GM12878 (cell line): ENCODE results near the gene PMF1. TPM values are rescaled to one million over a fixed set of nuclear protein-coding genes. Genes with fewer than 3 reads are reported as not detected.

Experiments
- ATAC-seq: fragments of 200-7000 bp; cut with Tn5 transposase; 3 replicates; pipeline ENCODE4 v1.9.1; 2020; ENCODE audit warnings: mild to moderate bottlenecking, moderate library complexity
- Bru-seq: library from RNA; stranded (reverse); fragments of 400-500 nt; gene quantifications from one replicate; lab custom pipeline; 2021; lab: Mats Ljungman, UMichigan
- BruChase-seq, 2 experiments: library from RNA; stranded (reverse); fragments of 400-500 nt; gene quantifications; one replicate each; lab custom pipeline; 2021; lab: Mats Ljungman, UMichigan
- BruUV-seq: library from RNA; stranded (reverse); fragments of 400-500 nt; replicated peaks from 2 replicates; lab custom pipeline; 2021; lab: Mats Ljungman, UMichigan
- CTCF ChIA-PET: fragments of 300-600 bp; sonication (Branson Sonifier 250); formaldehyde crosslinking; extraction: SDS; loops from one replicate; lab custom pipeline; 2021; ENCODE audit warnings: inconsistent platforms; lab: Yijun Ruan, JAX
- POLR2A ChIA-PET: fragments of 350-600 bp; formaldehyde crosslinking; extraction: SDS; loops from one replicate; lab custom pipeline; 2021; ENCODE audit warnings: inconsistent platforms; lab: Charles Lee
- RAD21 ChIA-PET: fragments of 300-600 bp; sonication (Branson Sonifier 250); formaldehyde crosslinking; loops from one replicate; lab custom pipeline; 2023; ENCODE audit warnings: antibody characterized with exemption; ENCODE audit not compliant: unreplicated experiment; lab: Charles Lee
- SMC1A ChIA-PET: fragments of 300-600 bp; sonication (Branson Sonifier 250); formaldehyde crosslinking; loops from one replicate; lab custom pipeline; 2023; ENCODE audit not compliant: unreplicated experiment, uncharacterized antibody; lab: Charles Lee
- DNase-seq: peaks from one replicate; pipeline ENCODE4 v3.0.0-alpha.2; 2011; ENCODE audit warnings: low read depth, low spot score
- FAIRE-seq: peaks from 3 replicates; lab custom pipeline; 2011; peaks lifted over from hg19 to GRCh38; lab: Jason Lieb, UNC
- H2AFZ ChIP-seq: 2 replicates; pipeline ENCODE4 v1.6.0; 2011; ENCODE audit warnings: low read depth, low read length, control low read depth; ENCODE audit not compliant: control insufficient read depth
- H3K27ac ChIP-seq: 2 replicates; pipeline ENCODE4 v1.5.1; 2011; ENCODE audit warnings: control low read depth; ENCODE audit not compliant: control insufficient read depth, insufficient read depth
- H3K27me3 ChIP-seq, 2 experiments: replicated peaks in 1 of 2; 2 replicates each; pipeline versions ENCODE4 v1.6.0 to v1.6.1; 2011; ENCODE audit warnings: low read length in 1 of 2; ENCODE audit not compliant: control insufficient read depth in 2 of 2, insufficient read depth in 2 of 2
- H3K36me3 ChIP-seq, 2 experiments: 2 replicates each; pipeline ENCODE4 v1.5.1; 2011; ENCODE audit warnings: low read length in 1 of 2; ENCODE audit not compliant: control insufficient read depth in 2 of 2, insufficient read depth in 2 of 2
- H3K4me1 ChIP-seq: 2 replicates; pipeline ENCODE4 v1.6.1; 2011; ENCODE audit warnings: mild to moderate bottlenecking, low read length, moderate library complexity, mixed read lengths; ENCODE audit not compliant: control insufficient read depth, insufficient read depth
- H3K4me2 ChIP-seq: 2 replicates; pipeline ENCODE4 v1.6.0; 2011; ENCODE audit warnings: control low read depth; ENCODE audit not compliant: control insufficient read depth, insufficient read depth
- H3K4me3 ChIP-seq: fragments of 200-600 bp; sonication (generic); 2 replicates; pipeline ENCODE4 v1.5.1; 2016
- H3K79me2 ChIP-seq: 2 replicates; pipeline ENCODE4 v1.6.0; 2011; ENCODE audit warnings: low read length; ENCODE audit not compliant: control insufficient read depth, insufficient read depth
- H3K9ac ChIP-seq: 2 replicates; pipeline ENCODE4 v1.8.0; 2011; ENCODE audit warnings: low read length, control low read depth, mixed read lengths; ENCODE audit not compliant: control insufficient read depth, insufficient read depth
- H3K9me3 ChIP-seq: replicated peaks from 3 replicates; pipeline ENCODE4 v1.5.1; 2011; ENCODE audit warnings: mild to moderate bottlenecking, low read length; ENCODE audit not compliant: control insufficient read depth, insufficient read depth
- H4K20me1 ChIP-seq: 2 replicates; pipeline ENCODE4 v1.6.0; 2011; ENCODE audit not compliant: control insufficient read depth, insufficient read depth
- BRCA1 ChIP-seq: IDR thresholded peaks from 2 replicates; pipeline ENCODE4 v1.6.1; 2011; ENCODE audit warnings: low read depth, low read length, improper control_type of control experiment
- HCFC1 ChIP-seq: fragments of 150-350 bp; IDR thresholded peaks from 2 replicates; pipeline ENCODE4 v1.6.1; 2014; ENCODE audit warnings: low read length
- HDGF ChIP-seq: fragments of 450-650 bp; IDR thresholded peaks from 2 replicates; pipeline ENCODE4 v1.6.1; 2016; ENCODE audit warnings: antibody characterized with exemption
- RAD51 ChIP-seq: fragments of 450-650 bp; IDR thresholded peaks from 2 replicates; pipeline ENCODE4 v1.6.1; 2016; ENCODE audit warnings: moderate library complexity, mild to moderate bottlenecking, inconsistent platforms
- SUPT20H ChIP-seq: IDR thresholded peaks from 2 replicates; pipeline ENCODE4 v1.6.1; 2011; ENCODE audit warnings: low read depth, mild to moderate bottlenecking, low read length, moderate library complexity, borderline replicate concordance; ENCODE audit not compliant: control insufficient read depth
- TBL1XR1 ChIP-seq: IDR thresholded peaks from 2 replicates; pipeline ENCODE4 v1.6.1; 2012; ENCODE audit warnings: low read depth, low read length, improper control_type of control experiment
- ZBED1 ChIP-seq: IDR thresholded peaks from 2 replicates; pipeline ENCODE4 v1.6.1; 2016; ENCODE audit warnings: borderline replicate concordance
- ZBTB11 ChIP-seq: fragments of 450-650 bp; formaldehyde crosslinking; IDR thresholded peaks from 2 replicates; pipeline ENCODE4 v1.5.0; 2022; ENCODE audit warnings: mild to moderate bottlenecking, missing genetic modification characterization
- ZNF687 ChIP-seq: fragments of 450-650 bp; IDR thresholded peaks from 2 replicates; pipeline ENCODE4 v1.6.1; 2017; ENCODE audit warnings: mild to moderate bottlenecking, moderate library complexity
- WGBS: methylation state at CpG from one replicate; pipeline ENCODE4 v1.1.6; 2016; ENCODE audit warnings: low lambda C conversion rate; ENCODE audit not compliant: insufficient replicate concordance, insufficient coverage; ENCODE audit errors: missing lambda C conversion rate; 5-methylcytosine and 5-hydroxymethylcytosine counted together
- in situ Hi-C: fragments of 300-500 bp; cut with MboI; formaldehyde crosslinking; loops from 9 replicates; pipeline ENCODE4 v1.14.3; 2018; ENCODE audit warnings: mixed read lengths
- intact Hi-C: fragments of 100-400 bp; cut with micrococcal nuclease; formaldehyde crosslinking; loops from one replicate; pipeline ENCODE4 v1.14.2; 2022; ENCODE audit not compliant: unreplicated experiment
- long read RNA-seq, 2 experiments: library from polyadenylated mRNA; unstranded; transcript quantifications; one replicate each; pipeline ENCODE4 v2.0.0, GENCODE V29; 2019 to 2020
- polyA minus RNA-seq, 3 experiments: library from RNA; depleted of rRNA, polyadenylated mRNA; stranded (reverse); fragments of >200 nt; gene quantifications; 2 replicates each; pipeline ENCODE4 v1.2.3, GENCODE V29; 2011
- polyA plus RNA-seq, 11 experiments: library from polyadenylated mRNA; depleted of rRNA in 4 of 11; unstranded in 6 of 11; stranded (reverse) in 5 of 11; fragments of >200 nt; fragmentation: Nextera tagmentation in 4 of 11; fragmentation: Illumina TruSeq in 1 of 11; extraction: Ambion mirVana in 4 of 11; extraction: Trizol in 1 of 11; gene quantifications; 1 replicate in 1 of 11; 2 replicates in 10 of 11; pipeline versions ENCODE4 v1.2.1 to v1.2.3, GENCODE V29; 2011 to 2016; ENCODE audit warnings: inconsistent platforms in 2 of 11, missing spikeins in 2 of 11, low read depth in 1 of 11
- total RNA-seq, 4 experiments: library from RNA; depleted of rRNA in 3 of 4; stranded (reverse); fragments of >200 nt in 3 of 4; fragmentation: Illumina TruSeq in 1 of 4; extraction: Trizol in 1 of 4; gene quantifications; 2 replicates each; pipeline versions ENCODE4 v1.2.1 to v1.2.3, GENCODE V29; 2013 to 2021

PMF1 gene
- 23.6 and 24.0 TPM in 2 replicates for total RNA-seq (2013; cell fraction: nucleolus; rRNA removed)
- total RNA-seq (2014; rRNA removed) (70.8 and 72.4 TPM in 2 replicates), total RNA-seq (2014; rRNA removed; fragmentation: Illumina TruSeq; extraction: Trizol) (52.8 and 60.1 TPM in 2 replicates), total RNA-seq (2021) (63.7 and 68.4 TPM in 2 replicates), polyA plus RNA-seq (2011; rRNA removed) (39.9 and 52.8 TPM in 2 replicates), polyA plus RNA-seq (2014; fragmentation: Illumina TruSeq; extraction: Trizol) (62.4 and 72.7 TPM in 2 replicates), polyA plus RNA-seq (2014; fragmentation: Nextera tagmentation; extraction: Ambion mirVana) (10 to 100 TPM in 1 of 2 experiments, 1 to 10 TPM in 1; 6.7 to 17.6 TPM), polyA plus RNA-seq (2014; rRNA removed) (81.0 and 81.7 TPM in 2 replicates), polyA plus RNA-seq (2016; fragmentation: Nextera tagmentation; extraction: Ambion mirVana) (100 to 1,000 TPM in 1 of 2 experiments, 10 to 100 TPM in 1; 97.8 to 105 TPM), polyA minus RNA-seq (2011; rRNA and poly(A)+ RNA removed) (20.9 and 31.2 TPM in 2 replicates), Bru-seq, nascent RNA (percentile 71 among the genes with signal in this experiment), BruChase-seq, experiment 1, labeled RNA remaining after a 6-hour chase (percentile 94 among the genes with signal in this experiment), BruChase-seq, experiment 2, labeled RNA remaining after a 2-hour chase (percentile 91 among the genes with signal in this experiment)
- 34.3 TPM for polyA plus RNA-seq (2011; ENCODE audit: low read depth)
- polyA plus RNA-seq (2011; cell fraction: cytosol; rRNA removed): 98.3 and 110 TPM in 2 replicates
- polyA plus RNA-seq (2011; cell fraction: nucleus; rRNA removed): 47.2 and 59.4 TPM in 2 replicates
- polyA plus RNA-seq (2012): 42.0 and 52.6 TPM in 2 replicates
- 10.0 and 11.7 TPM in 2 replicates for polyA minus RNA-seq (2011; cell fraction: cytosol; rRNA and poly(A)+ RNA removed)
- polyA minus RNA-seq (2011; cell fraction: nucleus; rRNA and poly(A)+ RNA removed): 4.7 and 10.7 TPM in 2 replicates
- long read RNA-seq, experiment 1, transcript PMF1-202 (5 exons, 1,068 nt): major isoform, 49 of 60 reads
- long read RNA-seq, experiment 1, transcript PMF1-203 (5 exons, 1,019 nt): minor isoform, 5 of 60 reads
- long read RNA-seq, experiment 1, partial matches to known transcripts: 3 of 60 reads
- long read RNA-seq, experiment 1, other reads (novel, unspliced or antisense): 2 of 60 reads
- long read RNA-seq, experiment 2, transcript PMF1-202 (5 exons, 1,068 nt): major isoform, 52 of 56 reads
- long read RNA-seq, experiment 2, partial matches to known transcripts: 1 of 56 reads
- long read RNA-seq, experiment 2, other reads (novel, unspliced or antisense): 0 of 56 reads

- DNase-seq: peak; percentile 88
- H3K27ac ChIP-seq: peak within 1 kb of the TSS; percentile 99
- ChIA-PET SMC1A (interaction anchor here (0.5 to 4.7 kb wide), 15 partner anchors 10 to 87 kb away, joined by 3 to 50 read pairs (median 5); partner anchors contain the start of genes SEMA4A and SLC25A44), RAD21 (interaction anchor here (0.5 to 6.0 kb wide), 19 partner anchors 10 to 244 kb away, joined by 3 to 65 read pairs (median 4); partner anchors contain the start of genes SEMA4A, SLC25A44 and TMEM79), POLR2A (interaction anchor here (0.5 to 8.2 kb wide), 20 partner anchors 8 to 355 kb away, joined by 3 to 139 read pairs (median 4); partner anchors contain the start of genes CCT3, SEMA4A, SLC25A44 and SMG5), CTCF (interaction anchor here (0.7 to 3.3 kb wide), 16 partner anchors 10 to 122 kb away, joined by 3 to 45 read pairs (median 4); partner anchors contain the start of gene SLC25A44)
- WGBS: under 1% methylated on average over 61 of the region's 61 CpGs
- peak within 1 kb of the TSS; percentile 90 for H3K4me2 ChIP-seq
- peaks cover 10% of the 10 kb centered on the region for H3K4me1 ChIP-seq
- intact Hi-C loops (no loop called here), in situ Hi-C loops (no loop called here)
- ATAC-seq: peak; percentile 99
- H3K36me3 ChIP-seq: peaks cover 10 to 13% of the 10 kb centered on the region in 2 experiments
- H3K9ac ChIP-seq: peak within 1 kb of the TSS; percentile 99
- H3K4me3 ChIP-seq: peak within 1 kb of the TSS; percentile 96
- H3K27me3 ChIP-seq: no peaks in the 10 kb centered on the region
- no peaks in the 10 kb centered on the region for H4K20me1 ChIP-seq
- peak within 1 kb of the TSS; percentile 100 for H2AFZ ChIP-seq
- BruUV-seq: TSS peak; percentile 83
- peaks cover 20% of the 10 kb centered on the region for H3K79me2 ChIP-seq
- no peaks in the 10 kb centered on the region for H3K9me3 ChIP-seq
- FAIRE-seq: no peak
- TF ChIP-seq HDGF (no peak; the same call in 1 of the 2 replicates), TBL1XR1 (no peak), ZNF687 (peak; percentile 72; the same call in 1 of the 2 replicates), RAD51 (no peak), HCFC1 (peak; percentile 41; the same call in 1 of the 2 replicates), ZBTB11 (CRISPR knock-in tag) (no peak), SUPT20H (no peak), ZBED1 (peak; percentile 82; the same call in 1 of the 2 replicates), BRCA1 (peak; percentile 83)
Observed at GRCh38 chr1:156212833-156213643, at the start of gene PMF1. Gene PMF1 (plus strand): TSS chr1:156213007. CDS start chr1:156213016, 9 bp downstream.
